Activated CD4-positive, alpha-beta T cell treated with anti-CD3 and anti-CD28 coated beads, Interleukin-2, Interleukin-4, amounts not matched to agents 100 ng/mL and 50 ng/mL, durations not matched to agents 16 hours and 8 hours (primary cell): ENCODE data around the gene ZFTA.
"Not testable (repeated sequence)": the region's sequence is repeated elsewhere in the genome, so short reads cannot be mapped to it uniquely, and the experiment has no call there.

Experiments
- DNase-seq: peaks from one replicate; pipeline ENCODE4 v3.0.0-alpha.2; 2020; ENCODE audit warnings: low spot score

Gene ZFTA

DNA sequence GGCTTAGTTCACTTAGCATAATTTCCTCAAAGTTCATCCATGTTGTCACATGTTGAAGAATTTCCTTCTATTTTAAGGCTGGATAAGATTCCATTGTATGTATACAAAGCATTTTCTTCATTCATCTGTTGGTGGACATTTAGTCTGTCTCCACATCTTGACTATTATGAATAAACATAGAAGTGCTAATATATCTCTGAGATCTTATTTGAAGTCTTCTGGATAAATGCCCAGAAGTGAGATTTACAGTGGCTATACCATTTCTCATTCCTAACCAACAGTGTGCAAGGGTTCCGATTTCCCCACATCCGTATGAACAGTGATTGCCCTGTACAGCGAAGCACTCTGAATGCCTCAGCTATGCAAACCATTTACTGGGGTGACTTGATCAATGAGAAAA lies 6.6 kb upstream of the ZFTA start:
- DNase-seq: no peak

- not testable (repeated sequence) for DNase-seq
Measured at GRCh38 chr11:63771741-63772318, 3.3 kb upstream of the ZFTA start.

DNA sequence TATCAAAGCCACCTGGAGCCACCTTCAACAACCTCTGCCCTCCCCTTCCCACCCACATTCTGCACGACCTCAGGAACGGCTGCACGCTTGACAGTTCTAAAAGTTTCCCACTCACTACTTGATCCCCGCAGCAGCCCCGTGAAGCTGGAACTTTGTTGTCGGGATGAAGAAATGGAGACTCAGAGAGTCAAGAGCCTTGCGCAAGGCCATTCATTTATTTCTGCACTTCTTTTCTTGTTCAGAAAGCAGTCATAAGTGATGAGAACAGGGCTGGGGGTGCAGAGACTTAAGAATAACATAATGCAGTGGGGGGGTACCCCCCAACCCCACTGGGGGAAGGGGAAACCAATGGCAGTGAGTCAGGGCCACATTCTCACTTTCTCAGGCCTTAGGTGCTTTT lies 2.2 kb upstream of the ZFTA start:
- DNase-seq: no peak

DNA sequence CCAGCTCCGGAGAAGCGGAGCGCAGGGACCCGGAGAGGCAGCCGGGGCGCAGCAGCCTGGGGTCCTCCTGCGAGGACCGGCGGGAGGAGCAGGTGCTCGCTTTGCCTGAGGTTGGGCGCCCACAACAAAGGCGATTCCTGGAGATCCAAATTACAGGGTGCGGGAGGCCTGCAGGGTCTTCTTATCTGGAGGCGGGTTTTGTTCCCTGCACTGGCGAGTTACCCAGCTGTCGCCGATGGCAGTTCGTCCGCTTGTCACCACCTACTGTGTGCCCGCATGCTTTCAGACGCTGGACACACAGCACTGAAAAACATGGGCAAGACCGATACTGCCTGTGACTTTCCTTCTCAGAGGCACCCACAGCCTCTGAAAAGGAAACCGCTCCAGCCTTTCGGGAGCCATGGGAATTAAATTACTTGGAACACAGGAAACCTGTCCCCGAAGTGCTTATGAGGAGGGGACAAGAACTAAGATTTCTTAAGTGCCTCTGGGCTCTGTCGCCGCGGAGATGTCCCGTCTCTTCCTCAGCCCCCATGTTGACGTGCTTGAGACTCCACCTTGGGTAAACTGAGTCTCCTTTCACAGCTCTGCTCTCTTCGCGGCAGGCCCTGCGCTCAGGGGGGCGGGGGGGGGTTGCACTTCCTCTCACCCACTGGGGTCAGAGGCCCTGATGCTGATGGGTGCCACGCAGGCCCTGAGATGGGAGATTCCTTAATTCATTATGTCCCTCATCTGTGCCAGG lies 1.3 kb upstream of the ZFTA start:
- DNase-seq: no peak

DNA sequence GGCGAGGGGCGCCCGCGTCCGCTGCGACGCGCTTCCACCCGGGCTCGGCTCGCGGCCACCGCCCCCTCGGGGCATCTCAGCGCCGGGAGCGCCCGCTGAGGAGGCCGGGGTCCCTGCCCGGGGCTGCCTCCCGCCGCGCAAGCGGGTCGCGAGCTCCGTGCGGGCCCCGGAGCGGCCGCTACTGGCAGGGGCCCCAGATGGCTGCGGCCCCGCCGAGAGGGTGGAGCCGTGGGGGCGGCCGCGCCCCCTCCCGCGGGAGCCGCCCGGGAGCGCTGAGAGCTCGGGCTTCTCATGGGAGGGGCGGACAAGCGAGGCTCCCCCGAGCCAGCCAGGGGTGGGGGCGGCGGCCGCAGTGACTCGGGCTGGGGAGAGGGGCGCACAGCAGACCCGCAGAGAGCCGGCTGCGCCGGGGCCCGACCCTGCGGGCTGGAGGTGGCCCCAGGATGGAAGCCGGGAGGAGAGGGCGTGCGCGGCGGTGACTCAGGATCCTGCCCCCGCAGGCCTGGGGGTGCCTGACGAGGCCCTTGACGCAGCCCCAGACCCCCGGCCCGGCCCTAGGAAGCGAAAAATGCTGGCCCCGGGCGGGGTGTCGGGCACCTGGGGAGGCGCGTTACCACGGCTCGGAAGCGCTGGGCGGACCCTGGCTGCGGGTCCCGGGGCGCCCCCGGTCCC lies 603 bp upstream of the ZFTA start:
- no peak for DNase-seq

GRCh38 chr11:63767565-63768236 lies 874 bp downstream of the ZFTA start:
- DNase-seq: peak; percentile 48

DNA sequence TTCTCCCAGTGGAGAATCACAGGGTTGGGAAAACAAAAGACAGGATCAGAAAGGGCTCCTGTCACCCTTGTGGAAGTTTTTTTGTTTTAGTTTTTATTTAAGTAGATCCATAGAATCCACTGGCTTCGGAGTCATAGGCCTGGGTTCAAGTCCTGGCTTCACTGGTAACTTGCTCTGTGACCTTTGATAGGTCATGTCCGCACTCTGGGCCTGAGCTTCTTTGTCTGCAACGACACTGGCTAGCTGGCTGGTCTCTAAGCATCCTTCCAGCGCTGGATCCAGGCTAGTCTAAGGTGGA lies 1.4 kb downstream of the ZFTA start:
- no peak for DNase-seq

DNA sequence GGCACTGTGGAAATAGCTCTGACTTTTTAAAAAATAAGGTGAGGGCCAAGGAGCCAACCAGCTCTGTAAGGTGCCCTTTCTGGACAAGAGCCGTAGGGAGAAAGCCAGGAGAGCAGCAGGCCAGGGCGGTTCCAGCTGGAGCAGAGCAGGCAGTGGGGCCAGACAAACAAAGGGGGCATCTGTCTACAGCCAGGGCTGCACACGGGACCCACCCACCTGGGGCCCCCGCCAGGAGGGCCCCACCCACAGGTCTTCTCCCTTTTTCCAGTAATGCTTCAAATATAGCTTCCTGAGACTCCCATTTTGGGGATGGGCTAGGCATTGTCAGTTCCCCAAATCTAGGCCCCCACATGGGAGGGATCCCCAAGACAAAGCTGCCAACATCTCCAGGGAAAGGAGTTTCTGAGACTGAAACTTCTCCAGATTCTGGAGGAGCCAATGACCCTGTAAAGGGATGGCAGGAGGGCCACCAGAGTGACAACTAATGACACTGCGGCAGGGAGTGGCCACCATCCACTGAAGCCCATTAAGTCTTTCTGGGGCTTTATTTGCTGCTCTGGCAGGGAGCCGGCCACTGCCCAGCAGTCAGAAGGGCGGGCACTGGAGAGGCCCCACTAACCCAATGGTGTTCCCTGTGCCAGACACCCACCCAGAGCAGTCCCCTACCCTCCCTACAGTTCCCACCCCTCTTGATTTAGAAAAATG lies 1.9 kb downstream of the ZFTA start:
- DNase-seq: no peak

DNA sequence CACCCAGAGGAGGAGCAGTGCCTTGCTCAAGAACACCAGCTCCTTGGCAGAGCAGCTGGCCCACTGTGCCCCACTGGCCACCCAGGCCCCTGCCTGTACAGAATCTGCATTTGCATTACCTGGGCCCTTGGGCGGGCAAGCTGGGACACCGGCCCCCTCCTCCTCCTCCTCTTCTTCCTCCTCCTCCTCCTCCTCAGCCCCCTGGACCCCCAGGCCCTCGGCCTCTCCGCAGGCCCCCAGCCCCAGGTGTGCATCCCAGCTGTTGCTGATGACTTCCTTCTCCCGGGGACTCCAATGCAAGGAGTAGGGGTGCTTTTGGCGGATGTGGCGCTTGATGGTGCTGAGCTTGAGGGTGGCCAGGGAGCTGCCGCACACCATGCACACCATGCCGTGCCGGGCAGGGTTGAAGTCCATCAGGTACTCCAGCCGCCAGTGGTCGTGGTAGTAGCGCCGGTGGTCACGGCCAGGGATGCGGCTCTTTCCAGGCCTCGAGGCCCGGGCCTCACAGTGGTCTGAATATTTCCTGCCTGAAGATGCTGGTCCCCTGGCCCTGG lies 2.8 kb downstream of the ZFTA start:
- no peak for DNase-seq

DNA sequence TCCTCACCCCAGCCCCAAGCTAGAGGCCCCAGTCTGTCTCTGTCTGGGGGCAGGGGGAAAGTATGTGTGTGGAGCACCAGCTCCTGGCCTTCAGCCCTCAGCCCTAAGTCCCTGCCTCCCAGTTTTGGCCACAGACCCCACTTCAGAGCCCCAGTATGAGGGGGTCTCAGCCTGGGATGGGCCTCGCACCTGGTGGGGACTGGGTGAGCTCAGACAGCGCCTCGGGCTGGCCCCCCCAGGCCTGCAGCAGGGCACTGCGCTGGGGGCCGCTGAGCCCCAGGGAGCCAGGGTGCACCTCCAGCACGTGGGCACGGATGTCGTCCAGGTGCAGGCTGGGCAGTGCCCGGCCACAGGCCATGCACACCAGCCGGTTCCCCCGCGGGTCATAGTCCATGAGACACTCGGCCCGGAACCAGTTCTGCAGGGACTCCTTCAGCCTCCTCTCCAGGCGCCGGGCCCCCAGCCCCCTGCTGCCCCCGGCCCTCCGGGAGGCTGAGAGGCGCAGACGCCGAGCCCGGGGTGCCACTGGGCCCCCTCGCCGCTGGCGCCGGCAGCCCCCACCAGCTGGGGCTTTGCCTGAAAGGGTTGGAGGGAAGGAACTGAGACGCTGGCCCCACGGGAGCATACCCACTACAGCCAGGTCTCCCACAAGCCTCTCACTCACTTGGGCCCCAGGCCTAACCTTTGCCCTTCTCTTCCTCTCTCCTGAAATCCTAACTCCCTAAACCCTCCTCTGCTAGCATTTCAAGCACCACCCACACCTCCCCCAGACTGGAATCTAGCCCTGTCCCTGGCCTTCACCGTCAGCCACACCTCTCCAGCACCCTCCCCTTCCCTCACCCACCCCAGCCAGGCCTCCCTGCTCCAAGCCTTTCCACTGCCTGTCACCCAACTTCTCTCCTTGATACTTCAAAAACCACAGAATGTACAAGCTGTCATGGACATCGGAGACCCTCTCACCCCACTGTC lies 3.6 kb downstream of the ZFTA start:
- DNase-seq: no peak

DNA sequence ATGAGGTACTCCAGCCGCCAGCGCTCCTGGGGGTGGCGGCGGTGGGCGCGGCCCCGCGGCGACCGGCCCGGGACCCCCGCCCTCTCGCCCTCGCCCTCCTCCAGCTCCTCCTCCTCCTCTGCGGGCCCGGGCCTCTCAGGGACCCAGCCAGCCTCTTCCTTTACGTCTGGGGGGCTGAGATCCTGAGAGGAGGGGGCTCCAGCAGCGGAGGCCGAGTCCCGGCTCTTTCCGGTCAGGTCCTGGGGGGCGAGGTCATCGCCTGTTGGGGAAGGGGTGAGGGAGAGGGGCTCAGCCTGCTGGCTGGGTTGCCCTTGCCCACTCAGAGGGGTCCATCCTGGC lies 4.3 kb downstream of the ZFTA start:
- no peak for DNase-seq

GRCh38 chr11:63763496-63764339 lies 4.9 kb downstream of the ZFTA start:
- no peak for DNase-seq

DNA sequence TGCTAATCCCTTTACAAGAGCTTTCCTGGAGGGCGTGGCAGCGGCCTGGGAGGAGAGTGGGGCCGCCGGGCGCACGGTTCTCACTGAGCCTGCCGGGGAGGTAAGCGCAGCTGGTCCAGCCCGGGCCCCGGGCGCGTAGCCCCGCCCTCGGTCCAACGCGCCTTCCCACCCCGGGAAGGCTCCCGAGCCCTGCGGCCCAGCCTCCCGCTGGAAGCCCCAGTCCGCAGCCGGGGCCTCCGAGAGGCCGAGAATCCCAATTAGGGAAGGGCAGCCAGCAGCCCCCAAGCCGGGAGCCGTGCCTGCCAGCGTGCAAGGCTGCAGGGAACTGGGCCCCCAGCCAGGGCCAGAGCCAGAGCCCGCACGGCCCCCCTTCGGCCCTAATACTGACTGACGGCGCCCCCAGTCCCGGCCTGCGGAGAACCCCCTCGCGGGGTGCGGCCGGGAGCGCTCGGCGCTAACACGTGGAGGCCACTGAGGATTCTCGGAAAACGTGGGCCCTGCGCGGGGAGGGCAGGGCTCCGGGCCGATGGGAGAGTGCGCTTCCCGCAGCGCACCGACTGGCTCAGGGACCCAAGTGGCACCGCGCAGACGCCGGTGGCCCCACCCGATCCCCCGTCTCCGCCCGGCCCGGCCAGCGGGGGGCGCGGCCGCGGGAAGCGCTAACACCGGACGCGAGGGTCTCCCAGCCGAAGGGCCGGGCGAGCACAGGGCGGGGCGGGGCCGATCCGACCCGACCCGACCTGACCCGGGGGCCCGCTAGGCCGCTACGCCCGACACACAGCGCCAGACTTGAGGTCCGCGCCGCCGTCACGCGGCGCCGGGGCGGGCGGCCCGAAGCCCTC lies 5.7 kb downstream of the ZFTA start:
- DNase-seq: no peak

GRCh38 chr11:63761931-63762653 lies 6.5 kb downstream of the ZFTA start:
- no peak for DNase-seq

DNA sequence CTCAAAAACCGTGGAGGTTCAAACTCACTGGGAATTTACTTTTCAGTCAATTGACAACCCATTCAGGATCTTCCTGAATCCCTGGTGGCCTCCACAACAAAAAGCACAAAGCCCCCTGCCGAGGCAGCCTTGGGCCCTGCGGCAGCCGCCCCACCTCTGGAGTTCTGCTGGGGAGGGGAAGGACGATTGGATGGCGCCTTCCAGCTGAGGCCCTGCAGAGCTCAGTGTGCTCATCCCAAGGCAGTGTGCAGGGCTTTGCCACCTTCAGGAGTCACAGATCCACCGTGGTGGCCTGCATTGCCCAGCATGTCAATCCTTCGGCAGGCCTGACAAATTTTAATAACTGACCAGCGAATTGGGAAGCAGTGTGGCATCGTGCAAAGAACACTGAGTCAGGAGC lies 7.4 kb downstream of the ZFTA start:
- no peak for DNase-seq

DNA sequence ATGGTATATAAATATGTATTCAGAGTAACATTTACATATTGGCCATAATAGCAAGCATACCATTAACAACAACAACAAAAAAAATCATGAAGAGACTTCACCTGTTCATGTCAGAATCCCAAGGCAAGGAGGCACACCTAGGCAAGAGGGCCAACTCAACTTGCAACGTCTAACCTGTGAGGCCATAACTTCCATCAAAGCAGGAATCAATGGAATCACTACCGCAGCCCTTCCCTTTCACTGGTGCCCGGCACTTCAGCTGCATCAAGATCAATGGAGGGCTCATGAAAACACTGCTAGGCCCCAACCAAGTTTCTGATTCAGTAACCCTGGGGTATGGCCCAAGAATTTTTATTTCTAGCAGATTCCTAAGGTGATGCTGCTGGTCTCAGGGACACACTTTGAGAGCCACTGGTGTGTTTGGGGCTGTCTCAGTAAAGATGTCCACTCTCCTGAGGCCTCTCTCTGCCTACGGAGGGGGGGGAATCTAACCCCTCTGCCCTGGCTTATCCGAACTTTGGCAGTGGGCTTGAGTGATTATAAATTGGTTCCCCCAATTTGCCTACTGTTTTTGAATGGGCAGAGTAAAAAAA lies 8.0 kb downstream of the ZFTA start:
- no peak for DNase-seq

GRCh38 chr11:63756919-63757761 lies 11.4 kb downstream of the ZFTA start:
- no peak for DNase-seq
